ENCODE results near the gene BOLL.
"Not testable (repeated sequence)": the region's sequence is repeated elsewhere in the genome, so short reads cannot be mapped to it uniquely, and the experiment has no call there.

The BOLL gene

GRCh38 chr2:197705912-197706838, 78.9 kb downstream of the BOLL start:
- peak in 1 of 2 donors; percentile 22 for DNase-seq (ENCODE audit: low read depth in 2 of 2)

- peak; percentile 84 to 85 for DNase-seq (ENCODE audit: low read depth in 2 of 2)
Measured at GRCh38 chr2:197705121-197705911, 79.8 kb downstream of the BOLL start, which contains the start of gene MARS2. Gene MARS2 (plus strand): TSS chr2:197705369. CDS start chr2:197705406, 37 bp downstream.

- no peak for DNase-seq (ENCODE audit: low read depth in 2 of 2)
Measured at GRCh38 chr2:197704434-197705120, 80.5 kb downstream of the BOLL start.

- no peak for DNase-seq (ENCODE audit: low read depth in 2 of 2)
Measured at GRCh38 chr2:197700960-197701359, 84.2 kb downstream of the BOLL start.

GRCh38 chr2:197699724-197700123, 85.4 kb downstream of the BOLL start:
- DNase-seq (ENCODE audit: low read depth in 2 of 2), result not testable (repeated sequence)

- DNase-seq (ENCODE audit: low read depth in 2 of 2), result not testable (repeated sequence)
Measured at GRCh38 chr2:197696571-197696970, 88.5 kb downstream of the BOLL start.

- not testable (repeated sequence) for DNase-seq (ENCODE audit: low read depth in 2 of 2)
Measured at GRCh38 chr2:197695971-197696370, 89.1 kb downstream of the BOLL start.

- not testable (repeated sequence) for DNase-seq (ENCODE audit: low read depth in 2 of 2)
Measured at GRCh38 chr2:197695206-197695605, 89.9 kb downstream of the BOLL start.

- DNase-seq (ENCODE audit: low read depth in 2 of 2), result no peak
Measured at GRCh38 chr2:197677483-197677882, 107.6 kb downstream of the BOLL start.

GRCh38 chr2:197677056-197677455, 108.1 kb downstream of the BOLL start:
- DNase-seq (ENCODE audit: low read depth in 2 of 2), result no peak
